Activated CD8-positive, alpha-beta memory T cell treated with anti-CD3 and anti-CD28 coated beads, Interleukin-2, amount 10 ng/mL, durations not matched to agents 7 days and 5 days (primary cell): ENCODE measurements around the gene CSHL1. TPM values are rescaled to one million over a fixed set of nuclear protein-coding genes. Genes with fewer than 3 reads are reported as not detected.
"Not testable (repeated sequence)": the region's sequence is repeated elsewhere in the genome, so short reads cannot be mapped to it uniquely, and the experiment has no call there.

Source experiments
- ATAC-seq: fragments of 150-1000 bp; cut with Tn5 transposase; one replicate; pipeline ENCODE4 v1.10.0; 2021; ENCODE audit warnings: moderate library complexity
- CTCF ChIA-PET: fragments of 350-600 bp; sonication (Branson Sonifier 250); formaldehyde crosslinking; loops from one replicate; lab custom pipeline; 2021; ENCODE audit warnings: antibody characterized with exemption; lab: Charles Lee
- DNase-seq: peaks from one replicate; pipeline ENCODE4 v3.0.0-alpha.2; 2020
- H3K27ac Mint-ChIP-seq: one replicate; pipeline ENCODE4 v1.8.0; 2021; ENCODE audit warnings: mild to moderate bottlenecking, mixed read lengths
- H3K27me3 Mint-ChIP-seq: one replicate; pipeline ENCODE4 v1.8.0; 2021; ENCODE audit warnings: mixed read lengths
- H3K36me3 Mint-ChIP-seq: one replicate; pipeline ENCODE4 v1.8.0; 2021; ENCODE audit warnings: mild to moderate bottlenecking, mixed read lengths
- H3K4me1 Mint-ChIP-seq: one replicate; pipeline ENCODE4 v1.8.0; 2021; ENCODE audit warnings: mixed read lengths
- H3K4me3 Mint-ChIP-seq: one replicate; pipeline ENCODE4 v1.8.0; 2021; ENCODE audit warnings: mild to moderate bottlenecking, moderate library complexity, mixed read lengths
- H3K9me3 Mint-ChIP-seq: one replicate; pipeline ENCODE4 v1.8.0; 2022; ENCODE audit warnings: low read depth, mixed read lengths
- total RNA-seq, 2 experiments: library from RNA; stranded (reverse); gene quantifications; one replicate each; pipeline ENCODE4 v1.2.3, GENCODE V29; 2021

Gene CSHL1
- total RNA-seq, 2 experiments from 2014 or later: not detected

- DNase-seq, H3K9me3 Mint-ChIP-seq, H3K4me3 Mint-ChIP-seq, H3K27ac Mint-ChIP-seq, H3K4me1 Mint-ChIP-seq, ATAC-seq, H3K36me3 Mint-ChIP-seq: not testable (repeated sequence)
- H3K27me3 Mint-ChIP-seq: peaks cover 31% of the 10 kb centered on the region
- CTCF ChIA-PET: interaction anchor here (0.7 to 5.3 kb wide), 19 partner anchors 9 to 293 kb away, joined by 3 to 34 read pairs (median 4); partner anchors contain the start of genes GH2 and ICAM2
Observed at GRCh38 chr17:63866625-63867024, 44.4 kb downstream of the CSHL1 start.

Other genes starting within 250 kb of the CSHL1 start
- gene LIMD2, start 211.1 kb downstream of the CSHL1 start, total RNA-seq: 100 to 1,000 TPM; 303 to 356 TPM
- 10 to 100 TPM; 59.9 to 76.8 TPM for gene STRADA, start 169.5 kb downstream of the CSHL1 start, total RNA-seq
- 10 to 100 TPM; 55.7 to 71.1 TPM for gene CCDC47, start 137.7 kb downstream of the CSHL1 start, total RNA-seq
- 100 to 1,000 TPM; 121 to 123 TPM for gene DDX42, start 137.1 kb downstream of the CSHL1 start, total RNA-seq
- 100 to 1,000 TPM; 157 to 195 TPM for gene PSMC5, start 83.8 kb downstream of the CSHL1 start, total RNA-seq
- 10 to 100 TPM; 58.9 to 71.7 TPM for gene FTSJ3, start 83.6 kb downstream of the CSHL1 start, total RNA-seq
- gene SMARCD2, start 68.6 kb downstream of the CSHL1 start, total RNA-seq: 100 to 1,000 TPM; 137 to 151 TPM
- gene CSH2, start 37.6 kb downstream of the CSHL1 start, total RNA-seq: not detected
- gene GH2, start 29.3 kb downstream of the CSHL1 start, total RNA-seq: not detected
- not detected for gene CSH1, start 14.7 kb downstream of the CSHL1 start, total RNA-seq
- not detected for gene GH1, start 7.6 kb upstream of the CSHL1 start, total RNA-seq
- gene CD79B, start 21.1 kb upstream of the CSHL1 start, total RNA-seq: 10 to 100 TPM; 15.0 to 19.1 TPM
- gene SCN4A, start 61.7 kb upstream of the CSHL1 start, total RNA-seq: under 1 TPM in 1 of 2 experiments, not detected in 1; 0.02 TPM
- 1 to 10 TPM; 1.5 to 3.3 TPM for gene PRR29, start 87.1 kb upstream of the CSHL1 start, total RNA-seq
- gene ICAM2, start 109.4 kb upstream of the CSHL1 start, total RNA-seq: 10 to 100 TPM; 39.0 to 40.6 TPM
- 10 to 100 TPM; 21.7 to 22.9 TPM for gene ERN1, start 218.9 kb upstream of the CSHL1 start, total RNA-seq